Stimulated activated CD4-positive, alpha-beta T cell treated with anti-CD3 and anti-CD28 coated beads, TNF-alpha, amount 100 ng/mL, for 1 hour (primary cell): ENCODE measurements around the gene SMIM14.
"Not testable (repeated sequence)": the region's sequence is repeated elsewhere in the genome, so short reads cannot be mapped to it uniquely, and the experiment has no call there.

ENCODE experiments used
- DNase-seq, 3 donors: peaks; one replicate each; pipeline ENCODE4 v3.0.0-alpha.2; 2020; ENCODE audit warnings: low read depth in 3 of 3, low spot score in 1 of 3

The SMIM14 gene

DNA sequence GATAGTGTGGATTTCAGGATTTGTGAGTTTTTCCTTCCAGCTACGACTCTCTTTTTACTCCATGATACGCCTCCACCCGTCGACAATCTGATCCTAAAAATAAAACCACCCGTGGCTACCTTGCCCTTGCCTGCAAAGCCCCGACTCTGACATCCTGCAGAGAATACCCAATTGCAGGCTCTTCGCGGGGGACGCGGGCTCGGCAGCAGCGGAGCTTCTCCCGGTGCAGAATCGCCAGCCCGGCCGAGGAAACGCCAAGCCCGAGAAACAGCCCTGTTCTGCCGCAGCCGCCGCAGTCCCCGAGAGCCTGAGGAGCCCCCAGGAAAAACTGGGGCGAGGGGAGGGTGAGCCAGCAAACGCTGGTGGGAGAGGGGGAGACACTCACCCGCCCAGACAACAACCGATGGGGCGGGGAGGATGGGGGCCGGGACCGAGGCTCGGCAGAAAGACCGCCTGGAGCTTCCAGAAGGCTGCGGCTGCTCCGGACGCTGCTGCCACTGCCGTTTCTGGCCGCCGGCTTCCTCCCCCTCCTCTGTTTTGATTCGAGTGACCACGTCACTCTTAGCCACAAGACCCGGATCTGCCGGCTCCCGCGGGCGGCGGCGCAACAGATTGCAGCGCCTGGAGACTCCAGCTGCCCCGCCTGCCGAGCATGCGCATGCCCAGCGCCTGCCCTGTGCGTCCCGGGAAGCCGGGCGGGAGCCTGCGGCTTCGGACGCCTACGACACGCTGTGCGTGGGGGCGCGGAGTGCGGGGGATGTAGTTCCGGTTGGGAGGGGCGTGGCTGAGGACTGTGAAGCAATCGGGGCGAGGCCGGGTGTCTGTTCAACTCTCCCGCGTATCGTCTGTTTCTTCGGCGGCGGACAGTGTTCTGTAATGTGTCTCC is at the start of gene SMIM14:
SMIM14 (minus strand) TSS at position 512 of the 886 bp plus-strand sequence. CDS start 33,720 bp downstream, outside the sequence.
- peak; percentile 66 to 85 (median 70) for DNase-seq

DNA sequence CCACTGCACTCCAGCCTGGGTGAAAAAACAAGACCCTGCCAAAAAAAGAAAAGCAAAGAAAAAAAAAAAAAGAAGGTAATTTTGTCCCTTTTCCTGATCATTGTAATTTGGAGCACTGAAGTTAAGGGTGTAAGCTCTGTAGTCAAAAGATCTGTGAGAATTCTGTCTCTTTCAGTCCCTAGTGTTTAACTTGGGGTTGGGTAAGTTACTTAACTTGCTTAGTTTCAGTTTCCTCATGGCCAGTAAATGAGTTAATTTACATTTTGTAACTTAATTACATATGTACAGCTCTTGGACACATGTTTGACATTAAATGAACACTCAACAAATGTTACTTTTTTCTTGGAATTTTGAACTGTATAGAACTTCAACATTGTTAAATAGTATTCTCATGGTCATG is 48.3 kb upstream of the SMIM14 start:
- DNase-seq: no peak

DNA sequence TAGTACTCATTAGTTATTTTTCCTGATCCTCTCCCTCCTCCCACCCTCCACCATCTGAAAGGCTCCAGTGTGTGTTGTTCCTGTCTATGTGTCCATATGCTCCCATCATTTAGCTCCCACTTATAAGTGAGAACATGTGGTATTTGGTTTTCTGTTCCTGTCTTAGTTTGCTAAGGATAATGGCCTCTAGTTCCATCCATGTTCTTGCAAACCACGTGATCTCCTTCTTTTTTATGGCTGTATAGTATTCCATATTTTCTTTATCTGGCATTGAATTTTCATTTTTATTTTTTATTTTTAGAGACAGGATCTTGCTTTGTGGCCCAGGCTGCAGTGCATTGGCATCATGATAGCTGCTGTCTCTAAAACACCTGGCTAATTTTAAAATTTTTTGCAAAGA is 47.3 kb upstream of the SMIM14 start:
- no peak for DNase-seq

DNA sequence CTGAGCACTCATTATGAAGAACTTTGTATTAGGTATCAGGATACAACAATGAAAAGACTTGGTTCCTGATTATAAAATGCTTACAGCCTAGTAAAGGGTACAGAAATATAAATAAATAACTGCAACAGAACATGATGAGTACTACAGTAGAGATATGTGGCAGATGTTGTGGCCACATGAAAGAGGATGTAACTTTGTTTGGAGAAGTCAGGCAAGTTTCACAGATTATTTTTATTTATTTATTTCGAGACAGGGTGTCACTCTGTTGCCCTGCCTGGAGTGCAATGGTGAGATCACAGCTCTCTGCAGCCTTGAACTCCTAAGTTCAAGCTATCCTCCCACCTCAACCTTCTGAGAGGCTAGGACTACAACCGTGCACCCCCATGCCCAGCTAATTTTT is 43.5 kb upstream of the SMIM14 start:
- DNase-seq: no peak

DNA sequence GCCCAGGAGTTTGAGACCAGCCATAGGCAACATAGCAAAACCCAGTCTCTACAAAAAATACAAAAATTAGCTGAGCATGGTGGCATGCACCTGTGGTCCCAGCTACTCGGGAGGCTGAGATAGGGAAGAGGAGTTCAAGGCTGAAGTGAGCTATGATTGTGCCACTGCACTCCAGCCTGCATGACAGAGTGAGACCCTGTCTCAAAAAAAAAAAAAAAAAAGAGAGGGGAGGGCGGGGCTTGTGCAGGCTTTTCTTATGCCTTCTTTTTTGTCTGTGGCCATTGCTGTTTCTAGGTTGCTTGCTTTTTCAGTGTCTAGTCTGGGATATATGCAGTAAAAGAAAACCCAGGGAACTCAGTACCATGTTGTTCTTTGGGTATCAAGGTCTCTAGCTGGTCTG is 42.3 kb upstream of the SMIM14 start:
- not testable (repeated sequence) for DNase-seq

DNA sequence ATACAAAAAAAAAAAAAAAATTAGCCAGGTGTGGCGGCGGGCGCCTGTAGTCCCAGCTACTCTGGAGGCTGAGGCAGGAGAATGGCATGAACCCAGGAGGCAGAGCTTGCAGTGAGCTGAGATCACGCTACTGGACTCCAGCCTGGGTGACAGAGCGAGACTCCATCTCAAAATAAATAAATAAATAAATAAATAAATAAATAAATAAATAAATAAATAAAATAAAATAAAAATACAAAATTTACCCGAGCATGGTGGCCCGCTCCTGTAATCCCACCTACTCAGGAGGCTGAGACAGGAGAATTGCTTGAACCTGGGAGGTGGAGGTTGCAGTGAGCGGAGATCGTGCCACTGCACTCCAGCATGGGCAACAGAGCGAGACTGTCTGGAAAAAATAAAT is 37.0 kb upstream of the SMIM14 start:
- not testable (repeated sequence) for DNase-seq

DNA sequence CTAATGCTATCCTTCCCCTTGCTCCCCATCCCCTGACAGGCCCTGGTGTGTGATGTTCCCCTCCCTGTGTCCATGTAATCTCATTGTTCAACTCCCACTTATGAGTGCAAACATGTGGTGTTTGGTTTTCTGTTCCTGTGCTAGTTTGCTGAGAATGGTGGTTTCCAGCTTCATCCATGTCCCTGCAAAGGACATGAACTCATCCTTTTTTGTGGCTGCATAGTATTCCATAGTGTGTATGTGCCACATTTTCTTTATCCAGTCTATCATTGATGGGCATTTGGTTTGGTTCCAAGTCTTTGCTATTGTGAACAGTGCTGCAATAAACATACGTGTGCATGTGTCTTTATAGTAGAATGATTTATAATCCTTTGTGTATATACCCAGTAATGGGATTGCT is 31.6 kb upstream of the SMIM14 start:
- not testable (repeated sequence) for DNase-seq

DNA sequence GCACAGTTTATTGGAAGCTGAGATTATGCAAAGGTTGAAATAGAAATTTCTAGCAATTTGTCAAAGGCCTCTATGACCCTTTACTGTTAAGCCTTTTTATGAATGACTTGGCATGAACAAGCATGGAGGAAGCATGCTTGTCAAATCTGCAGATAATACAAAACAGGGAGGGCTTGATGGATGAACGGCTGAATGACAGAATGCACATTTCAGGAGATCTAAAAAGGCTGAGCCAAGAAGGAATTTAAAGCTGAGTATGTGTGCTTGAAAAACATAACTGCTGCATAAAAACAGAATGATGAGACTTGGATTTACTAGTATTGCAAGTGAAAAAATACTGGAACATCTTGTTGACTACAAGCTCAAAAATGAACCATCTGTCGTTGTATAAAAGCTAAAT is 30.2 kb upstream of the SMIM14 start:
- DNase-seq: no peak

DNA sequence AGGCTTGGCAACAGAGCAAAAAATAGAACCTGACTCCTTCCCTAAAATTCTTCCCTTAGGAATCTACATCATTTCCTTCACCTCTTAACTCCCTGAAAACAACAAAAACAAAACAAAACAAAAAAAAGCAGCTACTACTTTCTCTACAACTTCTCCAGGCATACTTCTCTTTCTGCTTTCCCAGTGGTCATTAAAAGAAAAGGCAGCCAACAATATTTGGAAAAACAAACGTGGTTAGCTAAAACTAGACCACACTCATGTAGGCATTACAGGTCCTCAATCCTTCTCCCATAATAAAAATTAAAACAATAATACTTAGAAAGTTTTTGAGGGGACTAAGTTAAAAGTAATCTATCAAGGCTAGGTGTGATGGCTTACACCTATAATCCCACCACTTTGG is 29.0 kb upstream of the SMIM14 start:
- no peak for DNase-seq

DNA sequence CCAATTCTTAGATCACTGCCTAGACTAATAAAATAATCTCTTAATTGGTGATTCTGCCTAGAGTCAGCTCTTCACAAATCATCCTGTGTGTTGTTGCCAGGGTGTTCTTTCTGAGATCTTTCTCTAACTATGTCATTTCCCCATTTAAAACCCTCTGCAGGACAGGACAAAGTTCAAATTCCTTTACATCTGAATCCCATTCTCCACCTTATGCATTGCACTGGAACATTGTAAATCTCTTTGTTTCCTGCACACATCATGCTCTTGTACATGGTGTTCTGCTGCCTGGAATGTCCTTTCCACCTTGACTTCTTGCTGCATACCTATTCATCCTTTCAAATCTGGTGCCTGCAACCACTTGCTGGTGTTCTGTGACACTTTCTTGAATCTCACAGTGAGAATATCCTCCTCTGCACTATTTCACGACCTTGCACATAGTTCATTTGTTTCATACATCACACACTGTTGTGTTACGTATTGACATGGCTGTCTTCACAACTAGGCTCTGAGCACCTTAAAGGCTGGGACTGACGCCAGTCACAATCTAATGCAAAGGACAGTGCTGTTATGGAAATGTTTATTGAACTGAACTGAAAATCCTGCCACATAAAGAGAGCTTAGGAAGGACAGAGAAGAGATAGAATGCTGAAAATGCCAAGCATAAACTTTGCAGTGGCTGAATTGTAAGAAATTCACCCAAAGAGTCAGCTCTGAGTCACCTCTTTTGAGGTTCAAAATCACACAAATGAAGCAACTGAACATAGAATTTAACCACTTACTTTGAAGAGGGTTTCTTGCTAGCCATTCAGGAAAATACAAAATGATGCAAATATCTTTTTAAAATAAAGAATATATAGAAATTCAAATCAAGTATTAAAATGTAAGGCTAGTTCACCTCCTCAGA is 26.4 kb upstream of the SMIM14 start:
- DNase-seq: no peak

DNA sequence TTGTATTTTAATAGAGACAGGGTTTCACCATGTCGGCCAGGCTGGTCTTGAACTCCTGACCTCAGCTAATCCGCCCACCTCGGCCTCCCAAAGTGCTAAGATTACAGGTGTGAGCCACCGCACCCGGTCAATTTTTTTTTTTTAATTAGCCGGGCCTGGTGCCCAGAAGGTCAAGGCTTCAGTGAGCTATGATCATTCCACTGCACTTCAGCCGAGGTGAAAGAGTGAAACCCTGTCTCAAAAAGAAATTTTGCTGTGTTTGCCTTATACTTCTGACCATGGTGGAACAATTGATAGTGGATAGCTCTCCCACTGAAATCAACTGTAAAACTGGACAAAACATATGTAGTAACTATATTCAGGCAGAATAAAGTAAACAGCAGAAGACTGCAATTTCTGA is 24.0 kb upstream of the SMIM14 start:
- no peak for DNase-seq

DNA sequence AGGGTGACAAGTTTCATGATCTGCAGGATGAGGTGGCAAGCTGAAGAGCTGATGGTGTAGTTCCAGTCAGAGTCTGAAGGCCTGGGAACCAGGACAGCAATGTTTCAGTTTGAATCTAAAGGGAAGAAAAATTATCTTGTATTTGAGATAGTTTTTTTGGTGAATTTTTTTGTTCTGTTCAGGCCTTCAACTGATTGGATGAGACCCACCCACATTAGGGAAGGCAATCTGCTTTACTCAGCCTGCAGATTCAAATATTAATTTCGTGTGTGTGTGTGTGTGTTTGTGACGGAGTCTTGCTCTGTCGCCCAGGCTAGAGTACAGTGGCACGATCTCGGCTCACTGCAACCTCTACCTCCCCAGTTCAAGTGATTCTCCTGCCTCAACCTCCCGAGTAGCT is 22.1 kb upstream of the SMIM14 start:
- no peak for DNase-seq

DNA sequence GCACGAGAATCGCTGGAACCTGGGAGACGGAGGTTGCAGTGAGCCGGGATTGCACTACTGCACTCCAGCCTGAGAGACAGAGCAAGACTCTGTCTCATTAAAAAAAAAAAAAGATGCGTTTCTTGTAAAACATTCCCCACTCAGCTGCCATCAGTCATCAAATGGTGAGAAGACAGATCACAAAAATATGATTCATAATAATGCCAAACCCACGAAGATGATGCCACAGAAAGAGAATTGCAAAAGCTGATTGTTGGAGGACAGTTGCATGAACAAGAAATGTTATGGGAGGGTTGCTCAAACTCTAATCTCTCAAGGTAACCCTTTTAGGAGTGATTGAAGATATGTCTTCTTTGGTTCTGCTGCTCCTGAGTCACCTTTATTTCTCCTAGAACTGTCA is 21.4 kb upstream of the SMIM14 start:
- DNase-seq: no peak

DNA sequence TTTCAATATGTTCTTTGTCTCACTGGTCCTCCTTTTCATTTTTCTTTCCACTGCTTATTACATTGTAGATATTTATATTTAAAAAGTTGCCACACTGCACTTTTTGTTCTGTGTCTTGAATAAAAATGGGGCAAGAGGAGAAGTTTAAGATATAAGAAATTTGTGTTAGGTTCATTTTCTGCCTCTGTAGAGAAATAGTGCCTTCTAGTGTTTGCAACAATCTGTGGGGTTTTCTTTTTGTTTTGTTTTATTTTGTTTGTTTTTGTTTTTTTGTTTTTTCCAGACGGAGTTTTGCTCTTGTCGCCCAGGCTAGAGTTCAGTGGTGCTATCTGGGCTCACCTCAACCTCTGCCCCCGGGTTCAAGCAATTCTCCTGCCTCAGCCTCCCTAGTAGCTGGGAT is 20.1 kb upstream of the SMIM14 start:
- DNase-seq: no peak

DNA sequence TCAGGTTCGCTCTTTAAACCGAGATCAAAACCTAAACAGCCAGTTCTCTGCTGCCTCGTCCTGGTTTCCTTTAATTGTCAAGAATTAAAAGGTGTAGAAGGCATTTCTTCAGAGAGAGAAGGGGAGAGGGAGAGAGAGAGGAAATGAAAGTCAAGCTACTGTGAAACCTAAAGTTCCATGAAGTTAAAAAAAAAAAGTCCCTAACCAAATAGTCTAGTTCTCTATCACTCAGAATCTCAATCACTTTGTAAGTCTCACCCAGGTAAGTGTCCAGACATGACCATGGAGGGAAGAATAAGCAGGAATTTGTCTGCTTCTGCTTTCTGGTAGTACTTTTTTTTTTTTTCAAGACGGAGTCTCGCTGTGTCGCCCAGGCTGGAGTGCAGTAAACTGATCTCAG is 18.8 kb upstream of the SMIM14 start:
- no peak for DNase-seq

DNA sequence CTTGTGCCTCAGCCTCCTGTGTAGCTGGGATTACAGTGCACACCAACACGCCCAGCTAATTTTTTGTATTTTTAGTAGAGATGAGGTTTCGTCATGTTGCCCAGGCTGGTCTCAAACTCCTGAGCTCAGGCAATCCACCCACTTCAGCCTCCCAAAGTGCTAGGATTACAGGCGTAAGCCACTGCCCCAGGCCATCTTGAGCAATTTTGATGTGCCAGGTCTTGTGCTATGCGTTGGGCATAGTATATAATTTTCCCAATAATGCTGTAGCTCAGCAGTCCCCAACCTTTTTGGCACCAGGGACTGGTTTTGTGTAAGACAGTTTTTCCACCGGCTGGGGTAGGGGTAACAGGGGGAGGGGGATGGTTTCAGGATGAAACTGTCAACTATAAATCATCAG is 18.0 kb upstream of the SMIM14 start:
- not testable (repeated sequence) for DNase-seq

DNA sequence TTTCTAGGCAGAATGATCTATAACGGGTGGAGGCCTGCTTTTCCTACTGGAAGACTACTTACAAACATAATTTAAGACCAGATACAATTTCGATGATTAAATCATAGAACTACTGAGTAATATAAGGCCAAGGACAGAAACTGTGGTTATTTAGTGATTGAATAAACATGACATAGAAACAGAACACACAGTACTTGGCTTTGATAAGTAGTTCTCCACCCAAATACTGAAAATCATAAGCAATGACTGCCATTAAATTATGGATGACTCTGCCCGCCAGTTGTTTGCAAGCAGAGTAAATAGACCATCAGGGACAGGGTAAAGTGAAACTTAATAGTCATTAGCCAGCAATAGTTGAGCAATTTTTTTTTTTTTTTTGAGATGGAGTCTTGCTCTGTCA is 17.2 kb upstream of the SMIM14 start:
- no peak for DNase-seq

DNA sequence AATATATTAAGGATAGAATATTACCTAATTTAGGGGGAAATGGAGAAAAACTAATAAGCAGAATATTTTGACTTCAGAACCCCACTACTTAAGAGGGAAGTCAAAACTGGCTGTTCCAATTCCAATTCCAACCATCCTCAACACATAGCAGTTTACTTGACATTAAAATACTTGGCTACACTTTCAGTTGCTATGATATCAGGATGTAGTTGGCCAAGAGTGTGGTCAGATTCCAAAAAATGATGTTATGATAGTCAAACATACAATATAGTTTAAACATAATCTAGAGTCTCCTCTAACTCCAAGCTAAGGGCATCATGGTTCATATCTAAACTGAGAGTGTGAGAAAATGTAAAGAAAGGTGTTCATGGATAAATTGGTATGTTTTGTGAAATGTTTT is 16.5 kb upstream of the SMIM14 start:
- no peak for DNase-seq

DNA sequence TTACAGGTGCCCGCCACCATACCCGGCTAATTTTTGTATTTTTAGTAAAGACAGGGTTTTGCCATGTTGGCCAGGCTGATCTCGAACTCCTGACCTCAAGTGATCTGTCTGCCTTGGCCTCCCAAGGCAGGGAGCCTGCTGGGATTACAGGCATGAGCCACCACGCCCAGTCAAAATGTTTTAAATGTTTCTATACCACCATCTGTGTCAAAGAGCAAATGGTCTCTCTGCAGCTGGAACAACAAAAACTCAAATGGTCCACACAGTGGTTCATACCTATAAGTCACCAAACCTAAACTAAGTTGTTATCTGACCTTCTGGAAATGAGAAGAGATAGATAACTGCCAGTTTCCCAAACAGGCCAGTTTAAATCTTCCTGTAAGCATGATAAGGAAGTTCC is 12.9 kb upstream of the SMIM14 start:
- not testable (repeated sequence) for DNase-seq

DNA sequence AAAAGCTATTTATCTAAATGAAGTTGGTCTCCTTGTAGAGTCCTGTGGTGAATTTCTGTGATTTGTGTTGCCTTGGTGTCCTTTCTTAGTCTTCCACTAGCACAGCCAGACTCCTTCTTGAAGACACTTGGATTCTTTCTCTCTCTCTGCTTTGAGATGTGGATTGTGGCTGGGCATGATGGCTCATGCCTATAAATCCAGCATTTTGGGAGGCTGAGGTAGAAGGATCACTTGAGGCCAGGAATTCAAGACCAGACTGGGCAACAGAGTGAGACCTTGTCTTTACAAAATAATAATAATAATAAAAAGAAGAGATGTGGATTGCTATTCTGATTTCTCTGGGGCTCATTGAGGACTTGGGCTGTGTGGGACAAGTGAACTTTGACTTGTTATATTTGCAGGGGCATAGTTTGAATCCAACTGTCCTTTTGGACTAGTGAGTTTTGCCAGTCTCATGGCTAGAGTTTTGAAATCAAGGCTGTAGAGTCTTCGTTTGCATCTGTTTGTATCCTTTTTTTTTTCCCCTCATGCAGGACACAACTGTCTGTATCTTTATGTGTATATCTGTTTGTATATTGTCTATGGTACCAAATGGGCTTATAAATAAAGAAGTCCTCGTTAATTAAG is 11.1 kb upstream of the SMIM14 start:
- no peak for DNase-seq

DNA sequence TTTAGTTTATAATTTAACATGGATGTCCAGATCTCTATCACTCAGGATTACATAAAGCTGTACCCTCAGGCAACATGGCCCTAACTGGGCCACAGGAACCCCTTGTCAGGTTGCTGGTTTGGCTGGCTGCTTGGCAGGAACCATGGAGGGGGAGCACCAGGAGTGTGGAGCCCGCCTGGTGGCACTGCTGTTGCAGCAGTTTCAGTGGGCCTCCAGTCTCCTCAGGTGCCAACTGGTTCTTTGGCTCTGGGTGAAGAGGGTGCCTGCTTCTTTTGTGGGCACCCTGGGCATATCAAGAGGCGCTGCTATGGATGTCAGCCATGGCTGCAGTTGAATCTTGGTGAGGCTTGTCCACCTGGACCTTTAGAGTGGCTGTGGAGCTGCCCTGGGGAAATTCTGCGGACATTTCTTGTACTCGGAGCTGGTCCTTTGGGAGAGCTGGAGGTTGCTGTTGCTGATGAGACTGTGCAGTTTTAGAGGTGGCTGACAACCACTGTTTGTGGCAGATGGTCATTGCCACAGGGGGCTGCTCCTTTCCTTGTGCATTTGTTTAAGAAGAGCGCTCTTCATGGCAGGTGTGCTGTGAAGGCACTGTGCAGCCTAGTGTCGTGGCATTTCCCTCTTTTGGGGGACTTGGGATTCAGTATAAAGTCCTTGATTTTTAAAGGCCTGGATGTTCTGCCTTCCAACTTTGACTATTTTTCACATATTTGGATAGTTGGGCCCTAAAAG is 10.3 kb upstream of the SMIM14 start:
- no peak for DNase-seq
